ENCODE data around the gene NEO1.

DNA sequence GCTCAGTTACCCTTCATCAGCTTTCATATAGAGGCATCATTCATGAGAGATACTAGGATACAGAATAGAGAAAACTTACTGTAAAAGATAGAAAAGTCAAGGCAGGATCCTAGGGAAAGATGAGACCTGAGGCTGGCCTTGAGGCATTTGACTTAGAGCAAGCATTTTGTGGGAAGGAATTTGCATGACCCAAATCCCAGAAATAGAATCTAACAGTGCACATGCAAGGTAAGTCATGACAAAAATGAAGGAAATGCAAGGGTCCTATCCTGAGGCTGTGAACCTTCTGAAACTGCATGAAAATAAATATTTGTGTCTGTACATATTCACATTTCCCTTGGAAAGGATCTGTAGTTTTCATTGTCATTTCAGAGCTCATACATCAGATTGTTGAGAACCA lies 194.2 kb downstream of the NEO1 start:
- TF ChIP-seq CTCF (IDR thresholded peaks at IDR 0.05) (no peak), POLR2A (IDR thresholded peaks at IDR 0.05) (no peak)
